Mesenchymal stem cell (in vitro differentiated cells and primary cell): ENCODE measurements around the gene THAP8.

Source experiments
- DNase-seq: peaks from one replicate; pipeline ENCODE4 v3.0.0-alpha.2; 2013
- H2AFZ ChIP-seq: one replicate; pipeline ENCODE4 v1.6.1; 2013; ENCODE audit warnings: low read depth, mild to moderate bottlenecking, control low read depth, inconsistent platforms, low read length, moderate library complexity
- H2AK5ac ChIP-seq: 2 replicates; pipeline ENCODE4 v1.6.1; 2013; ENCODE audit warnings: low read length, moderate library complexity, mild to moderate bottlenecking, inconsistent platforms; ENCODE audit not compliant: severe bottlenecking
- H2BK120ac ChIP-seq: one replicate; pipeline ENCODE4 v1.6.1; 2013; ENCODE audit warnings: low read depth, mild to moderate bottlenecking, inconsistent platforms, low read length, moderate library complexity
- H2BK12ac ChIP-seq, 2 experiments: one replicate each; pipeline ENCODE4 v1.6.1; 2013; ENCODE audit warnings: inconsistent platforms in 2 of 2, low read length in 2 of 2, mild to moderate bottlenecking in 2 of 2, moderate library complexity in 2 of 2, control low read depth in 1 of 2
- H2BK15ac ChIP-seq: one replicate; pipeline ENCODE4 v1.6.1; 2013; ENCODE audit warnings: mild to moderate bottlenecking, low read depth, inconsistent platforms; ENCODE audit not compliant: poor library complexity, severe bottlenecking
- H2BK5ac ChIP-seq: 2 replicates; pipeline ENCODE4 v1.6.1; 2013; ENCODE audit warnings: low read depth, mild to moderate bottlenecking, low read length, control low read depth, inconsistent platforms; ENCODE audit not compliant: poor library complexity, severe bottlenecking
- H3K14ac ChIP-seq, 2 experiments: one replicate each; pipeline ENCODE4 v1.6.1; 2013; ENCODE audit warnings: inconsistent platforms in 2 of 2, low read length in 2 of 2, control low read depth in 1 of 2, mild to moderate bottlenecking in 1 of 2, moderate library complexity in 1 of 2
- H3K18ac ChIP-seq, 2 experiments: one replicate each; pipeline ENCODE4 v1.6.1; 2013; ENCODE audit warnings: inconsistent platforms in 2 of 2, low read length in 2 of 2, control low read depth in 1 of 2, low read depth in 1 of 2, mild to moderate bottlenecking in 1 of 2
- H3K23ac ChIP-seq, 2 experiments: one replicate each; pipeline ENCODE4 v1.6.1; 2013; ENCODE audit warnings: inconsistent platforms in 2 of 2, low read length in 2 of 2, mild to moderate bottlenecking in 2 of 2, moderate library complexity in 2 of 2, control low read depth in 1 of 2
- H3K27ac ChIP-seq: 2 replicates; pipeline ENCODE4 v1.5.1; 2013; ENCODE audit warnings: mild to moderate bottlenecking, moderate library complexity, low read length, control low read depth, inconsistent platforms; ENCODE audit not compliant: poor library complexity, severe bottlenecking
- H3K27me3 ChIP-seq, 2 experiments: 2 replicates each; pipeline versions ENCODE4 v1.6.1 to v1.7.0; 2013; ENCODE audit warnings: low read length in 2 of 2, mild to moderate bottlenecking in 2 of 2, moderate library complexity in 2 of 2, control low read depth in 1 of 2, inconsistent platforms in 1 of 2; ENCODE audit not compliant: control insufficient read depth in 1 of 2, insufficient read depth in 1 of 2
- H3K36me3 ChIP-seq, 2 experiments: 2 replicates each; pipeline versions ENCODE4 v1.6.1 to v1.7.0; 2013; ENCODE audit warnings: low read length in 2 of 2, control low read depth in 1 of 2, inconsistent platforms in 1 of 2, low read depth in 1 of 2, mild to moderate bottlenecking in 1 of 2; ENCODE audit not compliant: insufficient read depth in 2 of 2, control insufficient read depth in 1 of 2
- H3K4ac ChIP-seq, 2 experiments: one replicate each; pipeline ENCODE4 v1.6.1; 2013; ENCODE audit warnings: inconsistent platforms in 2 of 2, low read length in 2 of 2, mild to moderate bottlenecking in 2 of 2, moderate library complexity in 2 of 2, control low read depth in 1 of 2, low read depth in 1 of 2
- H3K4me1 ChIP-seq: 2 replicates; pipeline ENCODE4 v1.6.1; 2013; ENCODE audit warnings: low read depth, low read length, control low read depth; ENCODE audit not compliant: control insufficient read depth, insufficient read depth
- H3K4me2 ChIP-seq: 2 replicates; pipeline ENCODE4 v1.6.1; 2013; ENCODE audit warnings: low read length, mild to moderate bottlenecking, inconsistent platforms; ENCODE audit not compliant: poor library complexity, severe bottlenecking
- H3K4me3 ChIP-seq, 2 experiments: 2 replicates each; pipeline versions ENCODE4 v1.5.1 to v1.7.0; 2013; ENCODE audit warnings: low read length in 2 of 2, mild to moderate bottlenecking in 2 of 2, control low read depth in 1 of 2, low read depth in 1 of 2; ENCODE audit not compliant: insufficient read depth in 1 of 2
- H3K79me1 ChIP-seq: replicated peaks from 2 replicates; pipeline ENCODE4 v1.6.1; 2013; ENCODE audit warnings: mild to moderate bottlenecking, control low read depth, low read length, inconsistent platforms; ENCODE audit not compliant: poor library complexity, severe bottlenecking
- H3K9ac ChIP-seq: 2 replicates; pipeline ENCODE4 v1.7.0; 2013; ENCODE audit warnings: mild to moderate bottlenecking, low read length, moderate library complexity
- H3K9me3 ChIP-seq: 2 replicates; pipeline ENCODE4 v1.7.0; 2013; ENCODE audit warnings: mild to moderate bottlenecking, low read length; ENCODE audit not compliant: control insufficient read depth
- H4K8ac ChIP-seq: one replicate; pipeline ENCODE4 v1.6.1; 2013; ENCODE audit warnings: inconsistent platforms, mild to moderate bottlenecking, low read length, moderate library complexity
- H4K91ac ChIP-seq: one replicate; pipeline ENCODE4 v1.6.1; 2013; ENCODE audit warnings: mild to moderate bottlenecking, low read length, inconsistent platforms
- WGBS: methylation state at CpG from one replicate; pipeline ENCODE4 v1.1.7; 2013; ENCODE audit warnings: mixed read lengths; 5-methylcytosine and 5-hydroxymethylcytosine counted together

THAP8 gene

DNA sequence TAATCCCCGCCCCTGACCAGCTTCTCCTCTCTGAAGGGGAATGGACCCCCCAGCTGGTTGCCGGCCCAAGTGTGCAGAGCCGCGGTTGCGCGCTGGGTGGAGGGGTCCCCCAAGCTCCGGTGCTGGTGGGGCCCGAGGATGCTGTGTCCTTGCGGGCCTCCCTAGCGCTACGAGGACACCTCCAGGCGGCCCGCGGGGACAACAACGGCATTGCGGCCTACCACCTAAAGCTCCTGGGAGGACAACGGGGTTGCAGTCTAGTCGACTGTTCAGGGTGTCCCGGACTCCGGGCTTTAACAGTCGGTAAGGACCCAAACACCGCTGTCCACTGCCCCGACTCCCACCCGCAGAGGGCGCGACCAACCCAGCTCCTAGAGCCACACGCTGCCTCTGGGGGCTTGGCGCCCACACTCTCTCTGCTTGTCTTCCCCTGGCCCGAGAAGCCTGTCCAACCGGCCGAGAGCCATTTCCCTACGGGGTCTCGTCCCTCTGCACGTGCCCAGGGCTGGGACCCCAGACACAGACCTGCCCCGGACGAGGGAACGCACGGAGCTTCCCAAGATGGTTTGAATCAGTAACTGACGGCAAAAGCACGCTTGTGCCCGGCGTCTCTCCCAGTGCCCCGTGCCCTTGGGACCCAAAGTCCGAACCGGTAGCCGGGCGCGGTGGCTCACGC is 60.0 kb downstream of the THAP8 start:
- no peak overlapping the region for H2AFZ ChIP-seq
- peaks cover 8 to 15% of the 10 kb centered on the region in 2 experiments for H3K36me3 ChIP-seq
- peak overlapping the region in 1 of 2 experiments; percentile 98 for H3K4me3 ChIP-seq
- H2AK5ac ChIP-seq, result no peak overlapping the region
- peaks cover 0 to 5% of the 10 kb centered on the region in 2 experiments for H3K27me3 ChIP-seq
- H2BK12ac ChIP-seq, result no peak overlapping the region
- H3K27ac ChIP-seq, result no peak overlapping the region
- H2BK15ac ChIP-seq, result peak overlapping the region; percentile 26
- no peak overlapping the region for H2BK120ac ChIP-seq
- H3K4me1 ChIP-seq, result peaks cover 15% of the 10 kb centered on the region
- no peak overlapping the region for H3K4me2 ChIP-seq
- H2BK5ac ChIP-seq, result no peak overlapping the region
- H3K18ac ChIP-seq, result no peak overlapping the region
- DNase-seq, result no peak
- H4K8ac ChIP-seq, result no peak overlapping the region
- H3K23ac ChIP-seq, result no peak overlapping the region
- 88% methylated on average over 49 of the region's 49 CpGs for WGBS
- H3K79me1 ChIP-seq, result peaks cover 24% of the 10 kb centered on the region
- H3K9me3 ChIP-seq, result no peaks in the 10 kb centered on the region
- no peak overlapping the region for H4K91ac ChIP-seq
- no peak overlapping the region for H3K14ac ChIP-seq
- no peak overlapping the region for H3K4ac ChIP-seq
- peak overlapping the region; percentile 89 for H3K9ac ChIP-seq

DNA sequence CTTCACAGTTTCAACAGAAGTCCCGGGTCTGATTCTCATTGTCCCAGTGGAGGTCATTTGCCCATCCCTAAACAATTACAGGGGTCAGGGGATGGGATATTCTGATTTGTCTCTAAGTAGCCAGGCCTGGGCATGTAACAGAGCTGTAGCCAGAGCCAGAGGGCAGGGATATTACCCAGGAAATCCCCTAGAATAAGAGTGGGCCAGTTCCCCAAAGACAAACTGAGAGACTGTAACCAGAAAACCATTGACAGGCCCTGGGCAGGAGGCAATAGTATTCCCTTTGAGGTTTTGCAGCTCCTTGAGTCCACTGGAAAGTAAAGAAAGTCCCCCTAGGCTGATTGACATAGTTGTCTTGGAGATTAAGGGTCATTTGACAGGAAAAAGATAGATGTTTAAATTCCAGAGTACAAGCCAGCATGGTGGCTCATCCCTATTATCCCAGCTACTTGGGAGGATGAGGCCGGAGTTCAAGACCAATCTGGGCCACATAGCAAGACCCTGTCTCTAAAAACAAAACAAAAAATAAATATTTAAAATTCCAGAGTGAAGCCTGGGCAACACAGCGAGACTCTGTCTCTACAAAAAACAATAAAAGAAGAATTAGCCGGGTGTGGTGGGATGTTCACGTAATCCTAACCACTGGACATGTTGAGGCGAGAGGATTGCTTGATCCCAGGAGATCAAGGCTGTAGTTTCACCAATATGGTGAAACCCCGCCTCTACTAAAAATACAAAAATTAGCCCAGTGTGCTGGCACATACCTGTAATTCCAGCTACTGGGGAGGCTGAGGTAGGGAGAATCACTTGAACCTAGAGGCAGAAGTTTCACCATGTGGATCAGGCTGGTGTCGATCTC is 60.9 kb downstream of the THAP8 start:
- Histone ChIP-seq H3K79me1 (peaks cover 20% of the 10 kb centered on the region), H3K36me3 (peaks cover 4 to 7% of the 10 kb centered on the region in 2 experiments), H2BK12ac (no peak overlapping the region), H2BK120ac (no peak overlapping the region), H4K8ac (no peak overlapping the region), H3K23ac (no peak overlapping the region), H2BK15ac (no peak overlapping the region), H3K4ac (no peak overlapping the region), H3K9ac (no peak overlapping the region), H3K9me3 (peaks cover 3% of the 10 kb centered on the region), H3K14ac (no peak overlapping the region), H3K18ac (no peak overlapping the region), H4K91ac (no peak overlapping the region), H3K27ac (no peak overlapping the region), H2AK5ac (no peak overlapping the region), H3K4me1 (peaks cover 15% of the 10 kb centered on the region), H2AFZ (no peak overlapping the region), H3K27me3 (peaks cover 5 to 8% of the 10 kb centered on the region in 2 experiments), H3K4me2 (no peak overlapping the region), H3K4me3 (no peak overlapping the region), H2BK5ac (no peak overlapping the region)
- DNase-seq, result no peak
- 89% methylated on average over 6 of the region's 8 CpGs for WGBS

DNA sequence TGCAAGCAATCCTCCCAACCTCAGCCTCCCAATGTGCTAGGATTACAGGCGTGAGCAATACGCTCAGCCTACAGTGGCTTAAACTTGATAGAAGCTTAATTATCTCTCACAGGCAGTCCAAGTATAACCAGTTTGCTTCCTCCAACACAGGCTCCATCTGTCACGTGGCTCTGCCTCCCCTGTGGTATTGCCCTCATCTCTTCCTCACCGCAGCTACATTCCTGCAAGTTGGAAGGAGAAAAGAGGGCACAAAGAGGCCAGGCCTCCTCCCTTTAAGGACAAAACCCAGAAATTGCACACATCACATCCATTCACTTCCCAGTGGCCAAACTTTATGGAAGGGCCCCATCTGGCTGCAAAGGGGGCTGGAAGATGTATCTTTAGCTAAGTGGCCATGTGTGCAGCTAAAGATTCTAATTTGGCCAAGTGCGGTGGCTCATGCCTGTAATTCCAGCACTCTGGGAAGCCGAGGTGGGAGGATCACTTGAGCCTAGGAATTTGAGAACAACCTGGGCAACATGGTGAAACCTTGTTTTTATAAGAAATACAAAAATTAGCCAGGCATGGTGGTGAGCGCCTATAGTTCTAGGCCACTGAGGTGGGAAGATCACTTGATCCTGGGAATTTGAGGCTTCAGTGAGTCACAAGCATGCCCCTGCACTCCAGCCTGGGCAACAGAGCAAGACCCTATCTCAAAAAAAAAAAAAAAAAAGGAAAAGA is 62.2 kb downstream of the THAP8 start:
- H2BK12ac ChIP-seq, result no peak overlapping the region
- no peak overlapping the region for H2BK5ac ChIP-seq
- H3K27ac ChIP-seq, result no peak overlapping the region
- H3K14ac ChIP-seq, result no peak overlapping the region
- no peak overlapping the region for H4K8ac ChIP-seq
- no peak overlapping the region for H4K91ac ChIP-seq
- H3K27me3 ChIP-seq, result peaks cover 14 to 17% of the 10 kb centered on the region in 2 experiments
- no peak overlapping the region for H3K4me3 ChIP-seq
- H3K79me1 ChIP-seq, result peaks cover 17% of the 10 kb centered on the region
- no peak overlapping the region for H3K23ac ChIP-seq
- H3K4me1 ChIP-seq, result peaks cover 22% of the 10 kb centered on the region
- 80% methylated on average over 7 of the region's 7 CpGs for WGBS
- no peak overlapping the region for H3K18ac ChIP-seq
- no peak overlapping the region for H2AFZ ChIP-seq
- H2AK5ac ChIP-seq, result no peak overlapping the region
- peaks cover 3% of the 10 kb centered on the region for H3K9me3 ChIP-seq
- H3K4me2 ChIP-seq, result no peak overlapping the region
- DNase-seq, result no peak
- H2BK15ac ChIP-seq, result no peak overlapping the region
- no peak overlapping the region for H3K4ac ChIP-seq
- H2BK120ac ChIP-seq, result no peak overlapping the region
- no peak overlapping the region for H3K9ac ChIP-seq
- H3K36me3 ChIP-seq, result no peaks in the 10 kb centered on the region
